ENCODE results near the gene MNS1.

Gene MNS1

GRCh38 chr15:56475351-56475750 lies 10.4 kb upstream of the MNS1 start:
- no peak for TF ChIP-seq REST (IDR thresholded peaks at IDR 0.05; ENCODE audit: insufficient read depth in 1 of 2, low read depth in 2 of 2, low read length in 2 of 2)
- TF ChIP-seq POLR2AphosphoS5 (IDR thresholded peaks at IDR 0.05; ENCODE audit: low read depth, low read length): no peak
- no peak for TF ChIP-seq TAF1 (IDR thresholded peaks at IDR 0.05; ENCODE audit: borderline replicate concordance, insufficient read depth, low read length)
- TF ChIP-seq FOXP2 (optimal IDR thresholded peaks at IDR 0.05; ENCODE audit: borderline replicate concordance, extremely low read depth, extremely low read length, insufficient read depth): no peak
- no peak for TF ChIP-seq SIN3A (IDR thresholded peaks at IDR 0.05; ENCODE audit: borderline replicate concordance, insufficient read depth, low read length)

GRCh38 chr15:56473017-56473416 lies 8.1 kb upstream of the MNS1 start:
- TF ChIP-seq REST (IDR thresholded peaks at IDR 0.05; ENCODE audit: insufficient read depth in 1 of 2, low read depth in 2 of 2, low read length in 2 of 2) (no peak), SIN3A (IDR thresholded peaks at IDR 0.05; ENCODE audit: borderline replicate concordance, insufficient read depth, low read length) (no peak), TAF1 (IDR thresholded peaks at IDR 0.05; ENCODE audit: borderline replicate concordance, insufficient read depth, low read length) (no peak), POLR2AphosphoS5 (IDR thresholded peaks at IDR 0.05; ENCODE audit: low read depth, low read length) (no peak), FOXP2 (optimal IDR thresholded peaks at IDR 0.05; ENCODE audit: borderline replicate concordance, extremely low read depth, extremely low read length, insufficient read depth) (no peak)

- no peak for TF ChIP-seq SIN3A (IDR thresholded peaks at IDR 0.05; ENCODE audit: borderline replicate concordance, insufficient read depth, low read length)
- TF ChIP-seq REST (IDR thresholded peaks at IDR 0.05; ENCODE audit: insufficient read depth in 1 of 2, low read depth in 2 of 2, low read length in 2 of 2): no peak
- no peak for TF ChIP-seq FOXP2 (optimal IDR thresholded peaks at IDR 0.05; ENCODE audit: borderline replicate concordance, extremely low read depth, extremely low read length, insufficient read depth)
- TF ChIP-seq POLR2AphosphoS5 (IDR thresholded peaks at IDR 0.05; ENCODE audit: low read depth, low read length): no peak
- TF ChIP-seq TAF1 (IDR thresholded peaks at IDR 0.05; ENCODE audit: borderline replicate concordance, insufficient read depth, low read length): no peak
These were observed 7.3 kb upstream of the MNS1 start for GRCh38 chr15:56472278-56472677.

- no peak for TF ChIP-seq SIN3A (IDR thresholded peaks at IDR 0.05; ENCODE audit: borderline replicate concordance, insufficient read depth, low read length)
These were observed 6.6 kb upstream of the MNS1 start for GRCh38 chr15:56471440-56472069.

GRCh38 chr15:56469483-56469882 lies 4.5 kb upstream of the MNS1 start:
- no peak for TF ChIP-seq TAF1 (IDR thresholded peaks at IDR 0.05; ENCODE audit: borderline replicate concordance, insufficient read depth, low read length)
- no peak for TF ChIP-seq POLR2AphosphoS5 (IDR thresholded peaks at IDR 0.05; ENCODE audit: low read depth, low read length)
- TF ChIP-seq SIN3A (IDR thresholded peaks at IDR 0.05; ENCODE audit: borderline replicate concordance, insufficient read depth, low read length): no peak
- TF ChIP-seq FOXP2 (optimal IDR thresholded peaks at IDR 0.05; ENCODE audit: borderline replicate concordance, extremely low read depth, extremely low read length, insufficient read depth): no peak
- TF ChIP-seq REST (IDR thresholded peaks at IDR 0.05; ENCODE audit: insufficient read depth in 1 of 2, low read depth in 2 of 2, low read length in 2 of 2): no peak

All from PFSK-1 (cell line).